Measurements from ENCODE around the gene RCVRN. TPM values are rescaled to one million over a fixed set of nuclear protein-coding genes. Genes with fewer than 3 reads are reported as not detected.

RCVRN gene
- total RNA-seq, 1 experiment from 2014 or later = not detected

DNA sequence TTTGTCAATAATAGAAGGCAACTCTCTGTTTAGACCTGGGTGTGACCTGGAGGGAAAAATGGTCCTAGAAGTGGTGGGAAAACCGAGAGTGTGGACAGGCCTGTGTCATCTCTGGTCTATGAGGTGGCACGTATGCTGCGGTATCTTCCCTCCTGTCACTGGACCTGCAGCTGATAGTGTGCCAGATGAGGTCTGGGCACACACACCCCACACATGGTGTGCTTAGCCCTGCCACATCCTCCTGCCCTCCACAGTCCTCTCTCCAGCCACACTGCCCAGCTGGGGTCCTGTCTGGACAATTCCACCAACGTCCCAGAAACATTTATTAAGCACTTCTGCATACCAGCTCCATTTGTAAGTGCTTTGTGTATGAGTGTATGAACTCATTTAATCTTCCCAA is 42.1 kb downstream of the RCVRN start:
- no peaks in the 10 kb centered on the region for H3F3A ChIP-seq (ENCODE audit: insufficient read depth, low read depth)
- intact Hi-C loops (cut with micrococcal nuclease; ENCODE audit: unreplicated experiment) = no loop called here
- no peak overlapping the region for H3K4me3 ChIP-seq
- POLR2A ChIA-PET (ENCODE audit: unreplicated experiment) = no interaction called here
- no peaks in the 10 kb centered on the region for H3K9me2 ChIP-seq (ENCODE audit: insufficient read depth)
- H3K27me3 ChIP-seq (ENCODE audit: insufficient read depth, low read depth) = no peaks in the 10 kb centered on the region
- no peak overlapping the region for H2AFZ ChIP-seq
- H4K20me1 ChIP-seq (ENCODE audit: insufficient read depth) = no peaks in the 10 kb centered on the region
- BruUV-seq (replicated peaks) = no TSS peak
- no peak overlapping the region for H3K27ac ChIP-seq
- no peak for DNase-seq
- CTCF ChIA-PET = no interaction called here
- H3K9me3 ChIP-seq (ENCODE audit: insufficient read depth, low read depth) = no peaks in the 10 kb centered on the region
- TF ChIP-seq EZH2 (IDR thresholded peaks at IDR 0.05; ENCODE audit: low read depth) = no peak
- TF ChIP-seq, protein P1, sequence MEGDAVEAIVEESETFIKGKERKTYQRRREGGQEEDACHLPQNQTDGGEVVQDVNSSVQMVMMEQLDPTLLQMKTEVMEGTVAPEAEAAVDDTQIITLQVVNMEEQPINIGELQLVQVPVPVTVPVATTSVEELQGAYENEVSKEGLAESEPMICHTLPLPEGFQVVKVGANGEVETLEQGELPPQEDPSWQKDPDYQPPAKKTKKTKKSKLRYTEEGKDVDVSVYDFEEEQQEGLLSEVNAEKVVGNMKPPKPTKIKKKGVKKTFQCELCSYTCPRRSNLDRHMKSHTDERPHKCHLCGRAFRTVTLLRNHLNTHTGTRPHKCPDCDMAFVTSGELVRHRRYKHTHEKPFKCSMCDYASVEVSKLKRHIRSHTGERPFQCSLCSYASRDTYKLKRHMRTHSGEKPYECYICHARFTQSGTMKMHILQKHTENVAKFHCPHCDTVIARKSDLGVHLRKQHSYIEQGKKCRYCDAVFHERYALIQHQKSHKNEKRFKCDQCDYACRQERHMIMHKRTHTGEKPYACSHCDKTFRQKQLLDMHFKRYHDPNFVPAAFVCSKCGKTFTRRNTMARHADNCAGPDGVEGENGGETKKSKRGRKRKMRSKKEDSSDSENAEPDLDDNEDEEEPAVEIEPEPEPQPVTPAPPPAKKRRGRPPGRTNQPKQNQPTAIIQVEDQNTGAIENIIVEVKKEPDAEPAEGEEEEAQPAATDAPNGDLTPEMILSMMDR (conservative IDR thresholded peaks at IDR 0.05) = no peak
- H3K4me2 ChIP-seq = no peak overlapping the region
- no peaks in the 10 kb centered on the region for H3K36me3 ChIP-seq (ENCODE audit: low read depth)
- H3K4me1 ChIP-seq (replicated peaks; ENCODE audit: insufficient read depth) = peaks cover 11% of the 10 kb centered on the region
- H3K79me2 ChIP-seq (ENCODE audit: low read depth) = no peaks in the 10 kb centered on the region

DNA sequence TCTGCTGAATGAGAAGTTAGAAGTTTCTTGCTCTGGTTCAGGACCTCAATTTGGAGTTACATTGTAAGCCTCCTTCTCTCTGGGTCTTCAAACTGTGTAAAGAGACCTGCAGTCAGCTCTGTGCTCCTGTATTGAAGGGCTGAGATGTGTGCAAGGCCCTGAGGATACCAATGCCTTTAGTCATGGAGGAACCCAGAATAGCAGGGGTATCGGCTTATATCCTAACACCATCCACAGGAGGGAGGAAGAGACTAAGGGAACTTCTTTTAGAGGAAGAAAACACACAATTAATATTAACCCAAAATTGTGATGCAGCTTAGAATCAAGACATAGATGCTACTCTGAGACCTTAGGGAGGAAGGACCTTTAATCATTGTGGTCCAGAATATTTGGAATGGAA is 42.9 kb downstream of the RCVRN start:
- Histone ChIP-seq H3K36me3 (ENCODE audit: low read depth) (no peaks in the 10 kb centered on the region), H3F3A (ENCODE audit: insufficient read depth, low read depth) (no peaks in the 10 kb centered on the region), H3K9me2 (ENCODE audit: insufficient read depth) (no peaks in the 10 kb centered on the region), H3K27me3 (ENCODE audit: insufficient read depth, low read depth) (no peaks in the 10 kb centered on the region), H2AFZ (no peak overlapping the region), H3K4me1 (replicated peaks; ENCODE audit: insufficient read depth) (peaks cover 11% of the 10 kb centered on the region), H3K79me2 (ENCODE audit: low read depth) (no peaks in the 10 kb centered on the region), H3K4me3 (no peak overlapping the region), H3K27ac (no peak overlapping the region), H4K20me1 (ENCODE audit: insufficient read depth) (no peaks in the 10 kb centered on the region), H3K4me2 (no peak overlapping the region), H3K9me3 (ENCODE audit: insufficient read depth, low read depth) (no peaks in the 10 kb centered on the region)
- intact Hi-C loops (cut with micrococcal nuclease; ENCODE audit: unreplicated experiment) = no loop called here
- BruUV-seq (replicated peaks) = no TSS peak
- TF ChIP-seq, protein P1 (conservative IDR thresholded peaks at IDR 0.05) = no peak
- no peak for TF ChIP-seq EZH2 (IDR thresholded peaks at IDR 0.05; ENCODE audit: low read depth)
- CTCF ChIA-PET = interaction anchor here (0.6 kb wide), 1 partner anchor 62 kb away, joined by 9 read pairs; no protein-coding TSS in a partner anchor
- POLR2A ChIA-PET (ENCODE audit: unreplicated experiment) = no interaction called here
- no peak for DNase-seq

DNA sequence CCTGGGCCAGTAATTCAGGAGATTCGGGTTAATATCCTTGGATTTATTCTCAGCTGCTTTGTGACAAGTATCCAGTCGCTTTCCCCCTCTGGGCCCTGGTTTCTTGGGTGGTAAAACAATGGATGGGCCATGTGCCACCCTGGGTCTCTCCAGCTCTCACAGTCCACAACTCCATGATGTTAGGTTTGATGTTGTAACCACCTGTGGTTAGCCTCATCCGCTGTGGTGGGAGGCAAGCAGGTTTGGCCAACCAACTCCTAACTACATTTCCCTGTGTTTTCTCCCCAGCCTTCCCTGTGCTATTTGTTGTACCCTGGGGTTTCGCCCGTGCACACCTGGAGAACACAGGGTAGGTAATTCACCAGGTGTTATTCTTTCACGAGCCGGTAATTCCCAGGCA is 44.2 kb downstream of the RCVRN start:
- Histone ChIP-seq H3F3A (ENCODE audit: insufficient read depth, low read depth) (no peaks in the 10 kb centered on the region), H3K4me3 (no peak overlapping the region), H2AFZ (no peak overlapping the region), H4K20me1 (ENCODE audit: insufficient read depth) (no peaks in the 10 kb centered on the region), H3K27ac (no peak overlapping the region), H3K27me3 (ENCODE audit: insufficient read depth, low read depth) (no peaks in the 10 kb centered on the region), H3K4me1 (replicated peaks; ENCODE audit: insufficient read depth) (peaks cover 5% of the 10 kb centered on the region), H3K79me2 (ENCODE audit: low read depth) (no peaks in the 10 kb centered on the region), H3K9me2 (ENCODE audit: insufficient read depth) (no peaks in the 10 kb centered on the region), H3K9me3 (ENCODE audit: insufficient read depth, low read depth) (no peaks in the 10 kb centered on the region), H3K36me3 (ENCODE audit: low read depth) (no peaks in the 10 kb centered on the region), H3K4me2 (no peak overlapping the region)
- no TSS peak for BruUV-seq (replicated peaks)
- TF ChIP-seq, protein P1 (conservative IDR thresholded peaks at IDR 0.05) = no peak
- TF ChIP-seq EZH2 (IDR thresholded peaks at IDR 0.05; ENCODE audit: low read depth) = no peak
- POLR2A ChIA-PET (ENCODE audit: unreplicated experiment) = interaction anchor here (0.5 kb wide), 1 partner anchor 1248 kb away, joined by 4 read pairs; no protein-coding TSS in a partner anchor
- intact Hi-C loops (cut with micrococcal nuclease; ENCODE audit: unreplicated experiment) = no loop called here
- CTCF ChIA-PET = no interaction called here
- DNase-seq = no peak
